Measurements from ENCODE around the gene STAB2.

STAB2 gene

DNA sequence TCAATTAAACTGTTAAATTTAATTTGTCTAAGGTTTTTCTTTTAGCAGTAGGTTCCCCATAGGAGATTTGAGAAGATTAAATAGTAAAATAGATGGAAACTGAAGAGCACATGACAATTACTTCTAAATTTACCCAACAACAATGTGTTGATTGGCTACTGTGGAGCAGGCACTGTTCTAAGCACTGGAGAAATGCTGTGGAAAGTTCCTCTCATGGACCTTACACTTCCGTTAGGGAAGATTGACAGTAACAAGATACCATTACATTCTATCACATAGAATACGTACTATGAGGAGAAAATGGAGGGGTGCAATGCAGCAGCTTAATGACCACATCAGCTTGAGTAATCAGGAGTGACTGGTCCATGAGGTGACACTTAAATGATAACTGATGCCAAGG lies 8.1 kb upstream of the STAB2 start:
- no peak for TF ChIP-seq TEAD4 (IDR thresholded peaks at IDR 0.05)
- no peak for TF ChIP-seq CREB1 (IDR thresholded peaks at IDR 0.05; ENCODE audit: low read depth)
- TF ChIP-seq TCF12 (IDR thresholded peaks at IDR 0.05; ENCODE audit: low read depth): no peak
- TF ChIP-seq, protein P1, sequence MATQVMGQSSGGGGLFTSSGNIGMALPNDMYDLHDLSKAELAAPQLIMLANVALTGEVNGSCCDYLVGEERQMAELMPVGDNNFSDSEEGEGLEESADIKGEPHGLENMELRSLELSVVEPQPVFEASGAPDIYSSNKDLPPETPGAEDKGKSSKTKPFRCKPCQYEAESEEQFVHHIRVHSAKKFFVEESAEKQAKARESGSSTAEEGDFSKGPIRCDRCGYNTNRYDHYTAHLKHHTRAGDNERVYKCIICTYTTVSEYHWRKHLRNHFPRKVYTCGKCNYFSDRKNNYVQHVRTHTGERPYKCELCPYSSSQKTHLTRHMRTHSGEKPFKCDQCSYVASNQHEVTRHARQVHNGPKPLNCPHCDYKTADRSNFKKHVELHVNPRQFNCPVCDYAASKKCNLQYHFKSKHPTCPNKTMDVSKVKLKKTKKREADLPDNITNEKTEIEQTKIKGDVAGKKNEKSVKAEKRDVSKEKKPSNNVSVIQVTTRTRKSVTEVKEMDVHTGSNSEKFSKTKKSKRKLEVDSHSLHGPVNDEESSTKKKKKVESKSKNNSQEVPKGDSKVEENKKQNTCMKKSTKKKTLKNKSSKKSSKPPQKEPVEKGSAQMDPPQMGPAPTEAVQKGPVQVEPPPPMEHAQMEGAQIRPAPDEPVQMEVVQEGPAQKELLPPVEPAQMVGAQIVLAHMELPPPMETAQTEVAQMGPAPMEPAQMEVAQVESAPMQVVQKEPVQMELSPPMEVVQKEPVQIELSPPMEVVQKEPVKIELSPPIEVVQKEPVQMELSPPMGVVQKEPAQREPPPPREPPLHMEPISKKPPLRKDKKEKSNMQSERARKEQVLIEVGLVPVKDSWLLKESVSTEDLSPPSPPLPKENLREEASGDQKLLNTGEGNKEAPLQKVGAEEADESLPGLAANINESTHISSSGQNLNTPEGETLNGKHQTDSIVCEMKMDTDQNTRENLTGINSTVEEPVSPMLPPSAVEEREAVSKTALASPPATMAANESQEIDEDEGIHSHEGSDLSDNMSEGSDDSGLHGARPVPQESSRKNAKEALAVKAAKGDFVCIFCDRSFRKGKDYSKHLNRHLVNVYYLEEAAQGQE (IDR thresholded peaks at IDR 0.05; ENCODE audit: low read depth): no peak
- TF ChIP-seq ZBTB7A (IDR thresholded peaks at IDR 0.05; ENCODE audit: low read depth): no peak
- TF ChIP-seq, protein P2, sequence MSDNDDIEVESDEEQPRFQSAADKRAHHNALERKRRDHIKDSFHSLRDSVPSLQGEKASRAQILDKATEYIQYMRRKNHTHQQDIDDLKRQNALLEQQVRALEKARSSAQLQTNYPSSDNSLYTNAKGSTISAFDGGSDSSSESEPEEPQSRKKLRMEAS (IDR thresholded peaks at IDR 0.05): no peak
- no peak for TF ChIP-seq RAD21 (IDR thresholded peaks at IDR 0.05; ENCODE audit: low read depth)
- no peak for TF ChIP-seq NFIC (IDR thresholded peaks at IDR 0.05)
- TF ChIP-seq, protein P3, sequence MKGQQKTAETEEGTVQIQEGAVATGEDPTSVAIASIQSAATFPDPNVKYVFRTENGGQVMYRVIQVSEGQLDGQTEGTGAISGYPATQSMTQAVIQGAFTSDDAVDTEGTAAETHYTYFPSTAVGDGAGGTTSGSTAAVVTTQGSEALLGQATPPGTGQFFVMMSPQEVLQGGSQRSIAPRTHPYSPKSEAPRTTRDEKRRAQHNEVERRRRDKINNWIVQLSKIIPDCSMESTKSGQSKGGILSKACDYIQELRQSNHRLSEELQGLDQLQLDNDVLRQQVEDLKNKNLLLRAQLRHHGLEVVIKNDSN (IDR thresholded peaks at IDR 0.05): no peak
- no peak for TF ChIP-seq FOXM1 (IDR thresholded peaks at IDR 0.05; ENCODE audit: borderline replicate concordance, low read depth)
- TF ChIP-seq EP300 (IDR thresholded peaks at IDR 0.05; ENCODE audit: borderline replicate concordance): no peak
- TF ChIP-seq YY1 (IDR thresholded peaks at IDR 0.05; ENCODE audit: low read depth): no peak

GRCh38 chr12:103580026-103580425 lies 7.0 kb upstream of the STAB2 start:
- TF ChIP-seq ZBTB7A (IDR thresholded peaks at IDR 0.05; ENCODE audit: low read depth): no peak

DNA sequence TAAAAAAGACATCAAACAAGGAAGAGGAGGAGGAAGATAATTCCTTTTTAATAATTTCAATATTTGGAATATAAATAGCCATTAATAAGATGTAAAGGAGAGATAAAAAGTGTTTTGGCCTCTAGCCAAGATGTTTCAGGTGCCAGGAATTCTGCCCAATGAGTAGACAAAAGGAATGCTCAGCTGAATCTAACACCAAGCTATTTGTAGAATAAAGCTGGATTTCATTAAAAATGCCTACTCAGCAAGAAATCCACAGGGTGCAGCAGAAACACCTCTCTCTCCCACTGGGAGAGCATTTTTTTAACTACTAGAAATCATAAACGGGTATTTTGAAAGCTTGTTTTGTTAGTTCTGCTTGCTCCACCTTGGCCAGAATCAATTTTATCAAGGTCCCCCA lies 4.1 kb upstream of the STAB2 start:
- TF ChIP-seq TCF12 (IDR thresholded peaks at IDR 0.05; ENCODE audit: low read depth) (no peak), NFIC (IDR thresholded peaks at IDR 0.05) (peak; percentile 13; the same call in 1 of the 2 replicates)

DNA sequence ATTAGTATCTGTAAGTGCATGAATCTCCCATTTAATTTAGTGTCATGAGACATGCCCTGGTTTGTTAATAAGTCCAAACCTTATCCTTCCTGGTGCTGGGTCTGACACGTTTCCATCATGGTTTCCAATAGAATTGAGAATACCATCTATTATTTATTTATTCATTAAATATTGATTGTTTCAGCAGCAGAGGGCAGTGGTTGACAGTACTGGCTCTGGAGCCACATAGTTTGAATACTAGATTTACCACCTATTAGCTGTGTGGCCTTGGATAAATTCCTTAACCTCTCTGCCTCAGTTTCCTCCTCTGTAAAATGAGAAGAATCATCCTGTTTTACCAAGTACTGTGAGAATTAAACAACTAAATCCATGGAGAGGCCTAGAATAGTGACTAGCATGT lies 941 bp upstream of the STAB2 start:
- TF ChIP-seq EP300 (IDR thresholded peaks at IDR 0.05; ENCODE audit: borderline replicate concordance) (no peak), ZBTB7A (IDR thresholded peaks at IDR 0.05; ENCODE audit: low read depth) (no peak), EGR1 (IDR thresholded peaks at IDR 0.05) (no peak), CREB1 (IDR thresholded peaks at IDR 0.05; ENCODE audit: low read depth) (no peak), RAD21 (IDR thresholded peaks at IDR 0.05; ENCODE audit: low read depth) (no peak), TEAD4 (IDR thresholded peaks at IDR 0.05) (no peak)
- TF ChIP-seq, protein P1 (IDR thresholded peaks at IDR 0.05; ENCODE audit: low read depth): no peak
- TF ChIP-seq, protein P2 (IDR thresholded peaks at IDR 0.05): no peak

DNA sequence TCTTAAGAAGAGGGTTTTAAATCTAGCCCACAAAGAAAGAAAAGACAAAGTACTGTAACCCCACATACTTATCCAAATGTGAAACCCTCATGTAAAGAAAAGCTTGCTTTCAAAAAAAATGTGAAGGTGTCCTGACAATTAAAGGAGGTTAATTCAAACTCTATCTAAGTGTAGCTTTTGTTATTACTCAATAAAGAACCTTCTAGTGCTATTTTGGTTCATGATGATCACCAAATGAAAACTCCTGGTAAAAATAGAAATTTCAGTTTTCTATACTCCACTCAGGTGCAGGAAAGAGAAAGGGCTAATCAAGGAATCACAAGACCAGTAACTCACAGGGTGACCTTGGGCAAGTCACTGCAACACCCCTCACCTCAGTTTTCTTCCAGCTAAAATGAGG lies 1.6 kb downstream of the STAB2 start:
- no peak for TF ChIP-seq NFIC (IDR thresholded peaks at IDR 0.05)
- TF ChIP-seq CREB1 (IDR thresholded peaks at IDR 0.05; ENCODE audit: low read depth): no peak
- TF ChIP-seq CEBPB (IDR thresholded peaks at IDR 0.05): no peak
- no peak for TF ChIP-seq EGR1 (IDR thresholded peaks at IDR 0.05)
- TF ChIP-seq RAD21 (IDR thresholded peaks at IDR 0.05; ENCODE audit: low read depth): no peak
- no peak for TF ChIP-seq TEAD4 (IDR thresholded peaks at IDR 0.05)
- no peak for TF ChIP-seq FOXM1 (IDR thresholded peaks at IDR 0.05; ENCODE audit: borderline replicate concordance, low read depth)
- TF ChIP-seq TCF12 (IDR thresholded peaks at IDR 0.05; ENCODE audit: low read depth): no peak
- TF ChIP-seq EP300 (IDR thresholded peaks at IDR 0.05; ENCODE audit: borderline replicate concordance): no peak
- no peak for TF ChIP-seq YY1 (IDR thresholded peaks at IDR 0.05; ENCODE audit: low read depth)
- no peak for TF ChIP-seq TAF1 (IDR thresholded peaks at IDR 0.05; ENCODE audit: low read depth)

DNA sequence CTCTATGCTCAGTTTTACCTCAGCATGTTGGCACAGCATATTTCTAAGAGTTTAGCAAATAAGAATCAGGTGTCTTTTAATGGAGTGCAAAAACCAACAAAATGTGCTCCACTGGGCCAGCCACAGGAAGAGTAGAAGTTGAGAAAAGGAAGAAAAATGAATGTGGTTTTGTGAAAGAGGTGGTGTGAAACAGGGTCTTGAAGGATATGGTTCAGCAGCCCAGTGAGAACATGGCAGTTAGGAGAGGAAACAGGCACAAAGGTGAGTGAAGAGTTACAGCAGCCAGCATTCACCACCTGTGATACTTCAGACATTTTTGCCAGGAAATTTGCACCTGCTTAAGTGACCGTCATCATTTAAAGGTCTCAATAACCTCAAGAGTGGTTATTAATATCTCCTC lies 2.4 kb downstream of the STAB2 start:
- TF ChIP-seq TCF12 (IDR thresholded peaks at IDR 0.05; ENCODE audit: low read depth) (no peak), EP300 (IDR thresholded peaks at IDR 0.05; ENCODE audit: borderline replicate concordance) (no peak), ZBTB7A (IDR thresholded peaks at IDR 0.05; ENCODE audit: low read depth) (no peak), RAD21 (IDR thresholded peaks at IDR 0.05; ENCODE audit: low read depth) (no peak), CREB1 (IDR thresholded peaks at IDR 0.05; ENCODE audit: low read depth) (no peak), FOXM1 (IDR thresholded peaks at IDR 0.05; ENCODE audit: borderline replicate concordance, low read depth) (no peak), TEAD4 (IDR thresholded peaks at IDR 0.05) (no peak), CEBPB (IDR thresholded peaks at IDR 0.05) (no peak), YY1 (IDR thresholded peaks at IDR 0.05; ENCODE audit: low read depth) (no peak), EGR1 (IDR thresholded peaks at IDR 0.05) (no peak), TAF1 (IDR thresholded peaks at IDR 0.05; ENCODE audit: low read depth) (no peak)
- TF ChIP-seq, protein P2 (IDR thresholded peaks at IDR 0.05): no peak
- TF ChIP-seq, protein P1 (IDR thresholded peaks at IDR 0.05; ENCODE audit: low read depth): no peak

Data from Ishikawa (cell line).